HG03108 (cell line): ENCODE measurements around the gene METAP1D.
A peak's percentile ranks its signal among the peaks of the same experiment; 100 is the strongest.
"Not testable (repeated sequence)": the region's sequence is repeated elsewhere in the genome, so short reads cannot be mapped to it uniquely, and the experiment has no call there.

Experiments used
- ATAC-seq: cut with Tn5 transposase; IDR thresholded peaks from one replicate; pipeline ENCODE4 v1.9.1; 2021; ENCODE audit warnings: moderate library complexity; ENCODE audit not compliant: unreplicated experiment

Gene METAP1D

DNA sequence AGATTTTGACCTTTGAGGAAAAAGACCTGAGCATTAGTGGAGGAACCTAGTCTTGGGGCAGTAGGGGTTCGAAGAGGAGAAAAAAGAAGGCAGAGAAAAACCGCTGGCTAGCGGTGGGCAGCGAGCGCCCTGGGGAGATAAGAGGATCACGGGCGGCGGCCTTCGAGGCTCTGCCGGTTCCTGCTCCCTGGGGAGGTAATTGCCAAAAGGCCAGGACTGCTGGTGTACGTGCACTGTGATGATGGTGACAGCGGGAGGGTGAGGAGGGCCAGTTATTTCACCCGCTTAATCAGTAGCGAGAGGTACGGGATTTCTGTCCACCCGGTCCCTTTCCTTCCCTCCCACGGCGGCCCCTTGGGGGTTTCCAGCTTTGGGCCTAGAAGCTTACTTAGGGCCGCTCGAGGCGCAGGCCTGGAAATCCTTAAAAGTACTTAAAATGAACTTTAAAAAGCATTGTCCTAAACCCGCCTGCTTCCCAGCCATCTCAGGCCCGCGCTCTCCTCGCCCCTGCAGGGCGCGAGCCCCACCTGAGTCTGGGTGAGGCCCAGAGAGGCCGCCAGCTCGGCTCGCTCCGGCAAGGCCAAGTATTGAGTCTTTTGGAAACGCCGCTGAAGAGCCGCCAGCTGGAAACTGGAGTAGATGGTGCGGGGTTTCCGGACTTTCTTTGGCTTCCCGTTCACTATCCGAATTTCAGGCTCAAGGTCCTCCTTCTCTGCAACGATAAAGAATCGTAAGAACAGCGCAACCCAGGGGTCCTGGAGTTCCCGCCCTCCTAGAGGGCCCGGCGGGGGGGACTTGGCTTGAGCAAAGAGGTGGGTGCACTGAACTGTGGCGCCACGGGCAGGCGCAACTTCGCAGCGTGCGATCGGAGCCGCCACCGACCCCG is 101.4 kb downstream of the METAP1D start:
- no peak for ATAC-seq

DNA sequence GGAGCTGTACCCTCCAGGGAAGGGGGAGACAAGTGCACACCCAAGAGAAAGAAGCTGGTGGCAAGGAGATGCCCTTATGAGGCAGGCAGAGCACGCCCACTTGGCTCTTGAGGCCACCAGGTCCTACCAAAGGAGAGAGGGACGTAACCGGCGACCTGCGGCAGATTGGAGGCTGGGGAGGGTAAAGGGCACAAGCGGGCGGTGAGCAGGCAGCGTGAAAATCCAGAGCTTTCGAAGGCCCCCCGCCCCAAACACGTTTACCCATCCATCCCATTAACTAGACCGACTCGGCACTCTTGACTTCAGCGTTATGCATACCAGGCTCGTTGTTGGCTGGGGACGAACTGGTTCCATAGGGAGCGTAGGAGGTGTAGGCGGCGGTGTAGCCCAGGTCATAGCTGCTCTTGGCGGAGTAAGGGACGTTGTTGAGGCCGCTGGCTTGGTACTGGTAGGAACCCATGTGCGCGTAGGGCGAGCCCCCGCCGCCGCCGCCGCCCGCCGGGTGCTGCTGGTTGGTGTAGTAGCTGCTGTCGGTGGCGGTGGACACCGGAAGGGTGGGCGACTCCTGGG is 102.2 kb downstream of the METAP1D start:
- ATAC-seq, result no peak

GRCh38 chr2:172102391-172103359 is 102.9 kb downstream of the METAP1D start, which contains the start of gene DLX2:
Gene DLX2 (minus strand): TSS chr2:172102900. CDS start chr2:172102538, 362 bp downstream.
- peak; percentile 47 for ATAC-seq

DNA sequence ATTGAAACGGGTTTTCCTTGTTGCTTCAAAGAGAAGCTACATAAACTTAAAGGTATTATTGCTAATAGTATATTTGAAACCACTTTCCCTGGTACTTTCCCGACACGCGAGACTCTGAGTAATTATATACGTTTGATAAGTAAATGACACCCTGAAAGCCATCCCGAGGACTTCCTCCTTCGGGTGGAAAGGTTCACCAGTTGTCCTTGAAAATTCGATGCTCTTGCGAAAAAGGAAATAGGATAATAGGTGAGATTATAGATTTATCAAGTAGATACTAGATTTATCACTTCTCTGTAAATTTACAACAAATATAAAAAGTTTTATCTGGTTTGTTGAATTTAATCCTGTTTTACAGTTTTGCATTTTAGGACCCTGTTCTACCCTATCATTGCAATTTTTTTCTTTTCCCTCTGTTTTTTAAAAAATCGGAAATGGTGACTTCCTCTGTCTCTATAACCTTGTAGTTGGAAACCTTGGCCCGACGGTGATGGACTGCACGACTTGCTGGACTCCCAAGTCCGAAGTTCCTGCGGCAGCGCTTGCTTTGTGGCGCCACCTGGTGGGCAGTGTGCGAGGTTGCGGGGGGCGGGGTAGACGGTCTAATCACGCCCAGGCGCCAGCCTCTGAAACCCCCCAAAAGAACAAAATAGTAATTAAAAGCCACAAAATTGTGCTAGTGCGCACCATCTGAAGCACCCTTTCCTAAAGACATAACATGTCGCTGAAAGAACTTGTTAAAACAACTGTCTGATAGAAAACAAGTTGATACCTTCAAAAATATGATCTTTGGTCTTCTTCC is 103.9 kb downstream of the METAP1D start:
- peak; percentile 27 for ATAC-seq

DNA sequence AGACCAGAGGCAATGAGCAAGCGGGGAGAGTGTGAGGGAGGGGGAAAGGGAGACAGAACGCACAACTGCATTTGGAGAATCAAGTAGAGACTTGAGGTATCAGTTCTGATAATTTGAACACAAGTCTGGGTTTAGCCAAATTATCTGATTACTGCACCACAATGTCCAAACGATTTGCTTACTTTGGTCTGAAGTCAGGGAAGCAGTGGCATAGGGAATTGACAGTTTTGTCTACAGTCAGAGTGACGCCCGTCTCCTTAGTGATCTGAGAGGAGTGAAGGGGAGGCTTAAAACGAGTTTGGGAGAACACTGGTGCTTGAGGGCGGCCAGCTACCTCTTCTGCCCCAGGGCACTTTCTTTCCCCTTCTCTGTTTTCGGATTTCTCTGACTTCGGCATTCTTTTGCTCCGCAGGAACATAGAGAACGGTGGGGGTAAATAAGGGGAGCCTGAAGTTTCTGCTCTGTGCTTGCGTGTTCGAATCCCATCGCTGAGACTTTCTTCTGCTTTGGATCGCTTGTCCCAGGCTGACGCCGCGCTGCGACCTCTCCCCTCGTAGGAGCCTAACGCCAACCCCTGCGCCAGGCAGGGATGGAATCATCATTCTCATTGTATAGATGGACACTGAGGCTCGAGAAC is 105.8 kb downstream of the METAP1D start:
- no peak for ATAC-seq

DNA sequence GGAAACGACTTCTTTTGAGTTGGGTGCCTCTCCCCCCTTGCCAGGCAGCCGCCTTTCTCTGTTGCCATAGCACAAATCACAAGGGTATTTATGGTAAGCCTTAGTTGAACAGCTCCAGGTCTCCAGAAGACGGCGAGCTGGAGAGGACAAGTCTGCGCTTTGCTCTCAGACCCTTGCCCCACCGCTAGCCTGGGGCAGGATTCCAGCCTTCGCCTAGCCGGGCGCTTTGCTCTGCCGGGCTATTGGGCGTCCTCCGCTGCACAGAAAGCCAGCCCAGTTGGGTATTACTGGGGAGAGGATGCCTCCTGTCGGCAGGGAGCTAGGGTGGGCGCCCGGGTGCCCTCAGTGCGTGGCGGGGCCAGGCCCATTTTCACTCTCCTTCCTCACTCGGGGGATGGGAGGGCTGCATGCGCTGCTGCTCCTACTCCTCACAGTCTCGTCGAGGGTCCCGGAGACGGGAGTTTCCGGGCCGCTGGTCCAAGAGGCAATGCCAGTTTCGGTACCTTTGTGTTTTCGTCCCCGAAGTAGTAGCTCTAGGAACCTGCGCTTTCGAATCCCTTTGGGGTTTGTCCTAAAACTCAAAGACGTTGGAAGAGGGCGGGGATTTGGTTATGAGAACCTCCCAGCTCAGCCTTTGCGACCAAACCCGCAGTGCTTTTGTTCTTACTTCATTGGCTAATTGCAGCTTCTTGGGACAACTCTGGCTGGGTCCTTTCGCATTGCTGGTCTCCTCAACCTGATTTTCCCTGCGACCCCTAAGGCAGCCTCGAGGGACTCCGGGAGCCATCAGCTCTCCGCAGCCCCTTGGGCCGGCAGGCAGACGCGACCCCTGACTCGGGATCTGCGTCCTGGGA is 106.6 kb downstream of the METAP1D start:
- no peak for ATAC-seq

DNA sequence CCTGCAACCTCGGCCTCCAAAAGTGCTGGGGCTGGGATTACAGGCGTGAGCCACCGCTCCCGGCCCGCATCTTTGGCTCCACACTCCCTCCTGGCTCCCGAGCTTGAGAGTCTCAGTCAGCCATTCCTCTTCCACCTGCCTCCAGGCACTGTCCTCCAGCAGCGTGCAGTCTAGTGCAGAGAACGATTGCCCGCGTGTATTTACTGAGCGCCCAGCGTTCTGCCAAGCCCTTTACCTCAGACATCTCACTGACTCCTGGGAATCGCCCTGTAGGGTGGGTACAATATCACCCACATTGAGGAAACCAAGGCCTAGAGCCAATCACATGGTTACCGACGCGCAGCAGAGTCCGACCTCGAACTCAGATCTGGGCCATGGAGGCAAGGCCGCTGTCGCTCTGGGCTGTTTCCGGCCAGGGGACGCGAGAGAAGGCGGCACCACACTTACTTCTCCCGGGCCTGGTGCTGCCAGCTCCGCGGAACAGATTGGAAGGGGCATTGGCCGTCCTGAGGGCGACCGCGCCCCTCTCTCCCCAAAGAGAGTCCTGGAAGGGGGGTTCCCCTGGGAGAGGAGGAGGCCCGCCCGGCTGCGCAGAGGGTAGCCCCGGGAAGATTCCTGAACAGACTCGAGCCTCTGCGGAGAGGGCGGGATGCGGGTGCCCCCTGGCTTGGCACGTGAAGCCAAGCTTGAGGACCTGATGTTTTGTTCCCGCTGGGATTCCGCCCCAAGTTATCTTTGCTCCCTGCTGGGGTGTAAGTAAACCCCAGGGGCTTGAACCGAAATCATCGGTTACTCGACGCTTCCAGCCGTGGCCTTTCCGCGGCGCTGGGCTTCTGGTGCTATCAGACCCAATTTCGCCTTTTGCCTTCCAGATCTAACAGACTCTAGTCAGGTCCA is 108.2 kb downstream of the METAP1D start:
- ATAC-seq, result no peak

GRCh38 chr2:172108587-172108930 is 108.8 kb downstream of the METAP1D start:
- no peak for ATAC-seq

GRCh38 chr2:172109256-172109987 is 109.7 kb downstream of the METAP1D start:
- ATAC-seq, result no peak

GRCh38 chr2:172109988-172110811 is 110.4 kb downstream of the METAP1D start:
- ATAC-seq, result no peak

DNA sequence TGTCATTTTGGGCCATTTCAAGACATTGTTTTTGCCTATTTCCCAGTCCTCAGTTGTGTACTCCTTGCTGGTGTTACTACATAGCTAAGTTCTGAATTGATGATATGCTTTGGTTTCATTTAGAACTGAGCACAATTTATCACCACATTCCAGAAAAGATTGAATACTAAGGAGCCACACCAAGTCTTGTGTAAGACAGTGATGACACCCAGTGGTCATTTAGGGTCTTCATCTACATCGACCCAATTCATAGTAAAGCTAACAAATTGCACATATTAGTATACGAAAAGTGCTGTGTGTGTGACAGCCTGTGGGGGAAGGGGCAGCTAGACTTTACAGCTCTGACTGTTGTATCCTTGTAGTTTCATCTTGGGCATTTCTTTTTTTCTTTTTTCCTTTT is 113.9 kb downstream of the METAP1D start:
- ATAC-seq, result no peak

DNA sequence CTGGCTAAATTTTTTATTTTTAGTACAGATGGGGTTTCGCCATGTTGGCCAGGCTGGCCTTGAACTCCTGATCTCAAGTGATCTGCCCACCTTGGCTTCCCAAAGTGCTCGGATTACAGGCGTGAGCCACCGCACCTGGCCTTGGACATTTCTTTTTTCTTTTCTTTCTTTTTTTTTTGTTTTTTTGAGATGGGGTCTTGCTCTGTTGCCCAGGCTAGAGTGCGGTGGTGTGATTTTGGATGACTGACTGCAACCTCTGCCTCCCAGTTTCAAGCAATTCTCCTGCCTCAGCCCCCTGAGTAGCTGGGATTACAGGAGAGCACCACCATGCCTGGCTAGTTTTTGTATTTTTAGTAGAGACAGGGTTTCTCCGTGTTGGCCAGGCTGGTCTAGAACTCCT is 114.4 kb downstream of the METAP1D start:
- ATAC-seq, result not testable (repeated sequence)

- no peak for ATAC-seq
These were observed 114.8 kb downstream of the METAP1D start for GRCh38 chr2:172114579-172114978.

DNA sequence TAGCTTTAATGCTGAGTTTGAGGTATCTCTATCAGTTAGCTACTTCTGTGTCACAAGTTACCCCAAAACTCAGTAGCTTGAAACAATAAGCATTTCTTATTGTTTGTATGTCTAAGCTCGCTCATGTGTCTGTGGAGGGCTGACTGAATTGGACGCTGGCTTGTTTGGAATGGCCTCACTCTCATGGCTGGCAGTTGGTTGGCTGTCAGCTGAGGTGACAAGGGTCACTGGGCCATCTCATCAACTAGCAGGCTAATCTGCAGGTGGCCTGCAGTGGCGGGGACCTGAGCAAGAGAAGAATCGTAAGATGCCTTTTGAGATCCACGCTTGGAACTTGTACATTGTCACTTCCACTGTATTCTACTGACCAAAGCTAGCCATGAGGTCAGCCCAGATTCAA is 116.4 kb downstream of the METAP1D start:
- ATAC-seq, result no peak

DNA sequence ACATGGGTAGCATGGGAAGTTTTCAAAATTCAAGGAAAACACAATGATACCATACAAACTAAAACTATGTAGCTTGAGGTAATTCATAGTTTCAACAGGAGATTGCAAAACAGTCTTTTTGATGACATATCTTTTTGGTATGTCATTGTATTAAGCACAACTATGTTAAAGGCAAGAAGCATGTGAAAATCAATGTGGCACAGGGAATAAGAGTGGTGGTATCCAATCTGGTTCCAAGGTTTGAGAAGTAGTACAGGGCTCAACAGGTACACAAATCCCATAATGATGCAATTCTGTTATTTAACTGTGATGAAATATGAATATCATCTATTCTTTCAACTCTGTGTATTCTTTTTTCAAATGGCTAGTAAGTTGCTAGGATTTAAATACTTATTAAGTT is 119.3 kb downstream of the METAP1D start:
- no peak for ATAC-seq

DNA sequence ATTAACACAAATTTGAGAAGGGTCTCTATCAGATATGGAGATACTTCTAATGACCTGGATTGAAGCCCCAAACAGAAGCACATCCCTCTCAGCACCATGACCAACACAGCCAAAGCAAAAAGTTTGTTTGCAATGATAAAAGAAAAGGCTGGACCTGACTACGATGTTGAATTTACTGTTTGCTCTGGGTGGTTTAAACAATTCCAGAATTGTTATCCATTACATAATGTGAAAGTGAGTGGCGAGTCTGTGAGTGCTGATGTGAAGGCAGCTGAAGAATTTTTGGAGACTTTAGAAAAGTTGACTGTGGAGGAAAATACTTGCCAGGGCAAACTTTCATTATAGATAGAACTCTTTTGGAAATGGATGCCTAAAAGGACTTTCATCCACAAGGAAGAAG is 120.4 kb downstream of the METAP1D start:
- no peak for ATAC-seq

- no peak for ATAC-seq
These were observed 128.7 kb downstream of the METAP1D start for GRCh38 chr2:172128484-172128883.
